NB4 (cell line): ENCODE data around the gene ATXN7L1.

ENCODE experiments used
- DNase-seq: peaks from one replicate; pipeline ENCODE4 v3.0.0; 2010; ENCODE audit warnings: low read depth
- H3K4me3 ChIP-seq: one replicate; pipeline ENCODE4 v1.5.1; 2011; ENCODE audit warnings: mild to moderate bottlenecking, low read depth, low read length, moderate library complexity
- CTCF ChIP-seq: IDR thresholded peaks from one replicate; pipeline ENCODE4 v1.5.1; 2012; ENCODE audit warnings: low read depth, low read length
- MAX ChIP-seq: IDR thresholded peaks from 2 replicates; pipeline ENCODE4 v1.6.1; 2011; ENCODE audit warnings: low read depth, low read length
- MYC ChIP-seq: IDR thresholded peaks from 2 replicates; pipeline ENCODE4 v1.6.1; 2011; ENCODE audit warnings: low read depth, low read length
- POLR2A ChIP-seq: IDR thresholded peaks from 2 replicates; pipeline ENCODE4 v1.6.1; 2011; ENCODE audit warnings: mild to moderate bottlenecking; ENCODE audit not compliant: insufficient read length; ENCODE audit errors: extremely low read depth

Gene ATXN7L1

GRCh38 chr7:105571891-105572290, 304.5 kb downstream of the ATXN7L1 start:
- TF ChIP-seq MYC (no peak), CTCF (no peak), MAX (no peak)

GRCh38 chr7:105567821-105568220, 308.6 kb downstream of the ATXN7L1 start:
- no peak for TF ChIP-seq MYC
- no peak for TF ChIP-seq POLR2A
- no peak for TF ChIP-seq MAX
- TF ChIP-seq CTCF: no peak
- H3K4me3 ChIP-seq: no peak overlapping the region
- no peak for DNase-seq

More at GRCh38 chr7:105571891-105572290, 304.5 kb downstream of the ATXN7L1 start:
- no peak overlapping the region for H3K4me3 ChIP-seq
- DNase-seq: no peak

- TF ChIP-seq CTCF (no peak), MYC (no peak), POLR2A (no peak), MAX (no peak)
- DNase-seq: no peak
- H3K4me3 ChIP-seq: no peak overlapping the region
Observed at GRCh38 chr7:105567024-105567423, 309.4 kb downstream of the ATXN7L1 start.

GRCh38 chr7:105565190-105565589, 311.2 kb downstream of the ATXN7L1 start:
- no peak overlapping the region for H3K4me3 ChIP-seq
- TF ChIP-seq MAX (no peak), CTCF (no peak), POLR2A (no peak), MYC (no peak)
- no peak for DNase-seq

- TF ChIP-seq CTCF (no peak), MYC (no peak), POLR2A (no peak), MAX (no peak)
Observed at GRCh38 chr7:105559926-105560325, 316.5 kb downstream of the ATXN7L1 start.

More at GRCh38 chr7:105559926-105560325, 316.5 kb downstream of the ATXN7L1 start:
- no peak for DNase-seq
- no peak overlapping the region for H3K4me3 ChIP-seq
